Heart left ventricle (tissue), 13 donors: ENCODE results near the gene APOBEC3H.

ENCODE experiments used
- CTCF ChIP-seq, 12 donors: fragments of 200-600 bp; sonication (generic) in 4 of 12; IDR thresholded peaks; one replicate each; pipeline versions ENCODE4 v1.5.0 to v1.8.0; 2018 to 2022; ENCODE audit warnings: antibody characterized with exemption in 12 of 12, mild to moderate bottlenecking in 5 of 12
- POLR2A ChIP-seq, 2 donors: fragments of 450-650 bp; IDR thresholded peaks; one replicate each; pipeline ENCODE4 v1.6.1; 2017; ENCODE audit warnings: antibody characterized with exemption in 2 of 2, mild to moderate bottlenecking in 2 of 2, moderate library complexity in 2 of 2
- donor health status: ischemic (EF 13 %, LVEDD 7.1; RV severe dilation, severe dysfunction).
- donor health status: DM: no; HTN: yes; CAD: no.
- donor health status: DM: no; HTN: no; CAD: no.
- donor health status: ischemic (EF 25% LVEDD 6.9; RV normal size, moderate dysfunction).
- donor health status: ischemic (EF 25% LVEDD 5.7; RV mildly dilated, moderate dysfunction).
- donor health status: ischemic (EF 35%, LVEDD 5.7; RV mildly dilated, moderate dysfunction).
- donor health status: nonischemic (EF 11% LVEDD 7.7; RV severe dilation, severe dysfunction).
- donor health status: DM: yes; HTN: yes; CAD: no.
- donor health status: PGD.
- donor health status: ischemic (EF 29% LVEDD 5.4; RV normal size, mild dysfunction).
- donor health status: nonischemic (EF 23%, LVEDD 6.1; RV moderate dilation, normal function).

DNA sequence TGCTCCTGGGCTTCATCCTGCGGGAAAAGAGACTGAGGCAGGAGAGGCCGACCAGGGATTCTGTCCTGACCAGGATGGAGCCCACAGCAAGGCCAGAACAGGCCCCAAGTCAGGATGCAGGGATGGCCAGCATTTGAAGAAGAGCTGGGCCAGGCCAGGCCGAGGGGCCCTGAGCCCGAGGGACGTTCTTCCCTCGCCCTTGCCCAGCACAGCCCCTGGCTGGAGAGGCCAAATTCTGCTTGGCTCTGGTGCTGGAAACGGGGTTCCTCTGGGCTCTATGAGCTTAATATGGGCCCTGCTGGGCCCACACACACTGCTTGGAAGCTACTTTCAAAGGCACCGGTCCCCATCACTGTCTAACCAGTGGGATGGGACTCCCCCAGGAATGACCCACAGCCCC lies 12.4 kb upstream of the APOBEC3H start:
- TF ChIP-seq POLR2A (IDR thresholded peaks at IDR 0.05) (no peak), CTCF (IDR thresholded peaks at IDR 0.05) (no peak)
